ENCODE measurements around the gene SCGB2B2. TPM values are rescaled to one million over a fixed set of nuclear protein-coding genes. Genes with fewer than 3 reads are reported as not detected.
"Not testable (repeated sequence)": the region's sequence is repeated elsewhere in the genome, so short reads cannot be mapped to it uniquely, and the experiment has no call there.

Gene SCGB2B2
- total RNA-seq, 1 donor from 2014 or later: not detected

DNA sequence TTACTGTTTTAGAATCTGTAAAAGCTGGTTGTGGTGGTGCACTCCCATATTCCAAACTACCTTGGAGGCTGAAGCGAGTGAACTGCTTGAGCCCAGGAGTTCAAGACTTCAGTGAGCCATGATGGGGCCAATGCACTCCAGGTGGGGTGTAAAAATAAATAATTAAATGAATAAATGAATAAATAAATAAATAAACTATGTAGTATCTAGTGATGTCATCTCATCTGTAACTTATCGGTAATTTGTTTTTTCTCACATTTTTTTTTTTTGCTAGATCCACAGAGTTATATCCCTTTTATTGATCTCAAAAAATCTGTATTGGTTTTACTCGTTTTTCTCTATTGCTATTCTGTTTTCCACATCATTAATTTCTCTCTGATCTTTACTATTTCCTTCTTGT, 5.0 kb downstream of the SCGB2B2 start:
- Mint-ChIP-seq H3K36me3 (ENCODE audit: low read depth) (peaks cover 3% of the 10 kb centered on the region), H3K27me3 (ENCODE audit: low read depth) (peaks cover 6% of the 10 kb centered on the region), H3K27ac (ENCODE audit: unreplicated experiment) (no peak overlapping the region), H3K4me3 (no peak overlapping the region), H3K9me3 (peaks cover 8% of the 10 kb centered on the region), H3K4me1 (peaks cover 7% of the 10 kb centered on the region)
- TF ChIP-seq, protein P1, sequence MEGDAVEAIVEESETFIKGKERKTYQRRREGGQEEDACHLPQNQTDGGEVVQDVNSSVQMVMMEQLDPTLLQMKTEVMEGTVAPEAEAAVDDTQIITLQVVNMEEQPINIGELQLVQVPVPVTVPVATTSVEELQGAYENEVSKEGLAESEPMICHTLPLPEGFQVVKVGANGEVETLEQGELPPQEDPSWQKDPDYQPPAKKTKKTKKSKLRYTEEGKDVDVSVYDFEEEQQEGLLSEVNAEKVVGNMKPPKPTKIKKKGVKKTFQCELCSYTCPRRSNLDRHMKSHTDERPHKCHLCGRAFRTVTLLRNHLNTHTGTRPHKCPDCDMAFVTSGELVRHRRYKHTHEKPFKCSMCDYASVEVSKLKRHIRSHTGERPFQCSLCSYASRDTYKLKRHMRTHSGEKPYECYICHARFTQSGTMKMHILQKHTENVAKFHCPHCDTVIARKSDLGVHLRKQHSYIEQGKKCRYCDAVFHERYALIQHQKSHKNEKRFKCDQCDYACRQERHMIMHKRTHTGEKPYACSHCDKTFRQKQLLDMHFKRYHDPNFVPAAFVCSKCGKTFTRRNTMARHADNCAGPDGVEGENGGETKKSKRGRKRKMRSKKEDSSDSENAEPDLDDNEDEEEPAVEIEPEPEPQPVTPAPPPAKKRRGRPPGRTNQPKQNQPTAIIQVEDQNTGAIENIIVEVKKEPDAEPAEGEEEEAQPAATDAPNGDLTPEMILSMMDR (conservative IDR thresholded peaks at IDR 0.05): no peak
- no peak for DNase-seq (ENCODE audit: low read depth, low spot score)

DNA sequence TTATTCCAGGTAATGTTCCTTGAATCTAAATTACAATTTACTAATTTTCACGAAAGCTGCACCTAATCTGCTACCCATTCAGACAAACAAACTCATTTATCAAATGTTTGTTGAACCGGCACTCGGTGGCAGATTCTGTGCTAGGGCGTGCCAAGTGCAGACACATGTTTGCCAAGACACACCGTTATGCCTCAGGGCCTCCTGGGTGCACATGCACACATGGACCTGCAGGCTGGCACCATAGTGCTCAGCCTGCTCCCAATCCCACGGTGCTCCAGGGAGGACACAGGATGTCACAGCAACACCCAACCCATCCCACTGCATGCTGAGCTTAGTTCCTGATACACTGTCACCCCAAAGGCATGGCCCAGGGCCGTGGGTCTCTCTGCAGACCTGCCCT, 7.7 kb downstream of the SCGB2B2 start:
- DNase-seq (ENCODE audit: low read depth, low spot score): no peak
- TF ChIP-seq, protein P1 (conservative IDR thresholded peaks at IDR 0.05): no peak
- Mint-ChIP-seq H3K27ac (ENCODE audit: unreplicated experiment) (no peak overlapping the region), H3K4me1 (no peaks in the 10 kb centered on the region), H3K36me3 (ENCODE audit: low read depth) (no peaks in the 10 kb centered on the region), H3K9me3 (peaks cover 3% of the 10 kb centered on the region), H3K27me3 (ENCODE audit: low read depth) (peaks cover 3% of the 10 kb centered on the region), H3K4me3 (no peak overlapping the region)

DNA sequence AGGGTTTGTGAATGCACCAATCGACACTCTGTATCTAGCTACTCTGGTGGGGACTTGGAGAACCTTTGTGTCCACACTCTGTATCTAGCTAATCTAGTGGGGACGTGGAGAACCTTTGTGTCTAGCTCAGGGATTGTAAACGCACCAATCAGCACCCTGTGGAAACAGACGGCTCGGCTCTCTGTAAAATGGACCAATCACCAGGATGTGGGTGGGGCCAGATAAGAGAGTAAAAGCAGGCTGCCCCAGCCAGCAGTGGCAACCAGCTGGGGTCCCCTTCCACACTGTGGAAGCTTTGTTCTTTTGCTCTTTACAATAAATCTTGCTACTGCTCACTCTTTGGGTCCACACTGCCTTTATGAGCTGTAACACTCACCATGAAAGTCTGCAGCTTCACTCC, 8.3 kb downstream of the SCGB2B2 start:
- H3K4me3 Mint-ChIP-seq; DNase-seq (ENCODE audit: low read depth, low spot score); H3K36me3 Mint-ChIP-seq (ENCODE audit: low read depth); H3K9me3 Mint-ChIP-seq; H3K4me1 Mint-ChIP-seq; H3K27me3 Mint-ChIP-seq (ENCODE audit: low read depth); H3K27ac Mint-ChIP-seq (ENCODE audit: unreplicated experiment): not testable (repeated sequence)

GRCh38 chr19:34668077-34668689, 8.8 kb downstream of the SCGB2B2 start:
- H3K9me3 Mint-ChIP-seq; H3K27me3 Mint-ChIP-seq (ENCODE audit: low read depth); H3K36me3 Mint-ChIP-seq (ENCODE audit: low read depth); H3K4me1 Mint-ChIP-seq; DNase-seq (ENCODE audit: low read depth, low spot score); H3K4me3 Mint-ChIP-seq; H3K27ac Mint-ChIP-seq (ENCODE audit: unreplicated experiment): not testable (repeated sequence)

DNA sequence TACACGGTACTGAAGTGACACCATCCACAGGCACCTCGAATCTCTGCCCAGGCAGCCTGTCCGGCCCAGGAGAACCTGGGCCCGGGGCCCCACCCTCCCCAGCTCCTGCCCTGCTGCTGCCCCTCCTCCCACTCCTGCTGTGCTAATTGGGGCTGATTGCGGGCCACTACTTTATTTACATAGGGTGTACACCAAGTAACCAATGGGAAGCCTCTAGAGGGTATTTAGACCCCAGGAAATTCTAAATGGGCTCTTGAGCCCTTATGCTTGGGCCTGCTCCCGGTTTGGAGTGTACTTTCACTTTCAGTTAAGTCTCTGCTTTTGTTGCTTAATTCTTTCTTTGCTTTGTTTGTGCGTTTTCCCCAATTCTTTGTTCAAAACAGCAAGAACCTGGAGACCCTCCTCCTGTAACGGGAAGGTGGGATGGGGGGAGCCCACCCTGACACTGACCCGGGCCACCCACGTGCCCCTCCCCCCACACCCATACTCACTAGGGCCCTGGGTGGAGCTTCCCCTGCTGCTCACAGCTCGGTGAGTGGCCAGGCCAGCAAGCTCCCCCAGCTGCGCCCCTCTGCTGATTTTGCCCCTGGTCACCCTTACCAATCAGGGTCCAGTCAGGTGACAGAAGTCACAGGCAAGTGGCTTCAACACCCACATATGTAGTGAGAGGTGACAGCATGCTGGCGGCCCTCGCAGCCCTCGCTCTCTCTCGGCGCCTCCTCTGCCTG, 9.4 kb downstream of the SCGB2B2 start:
- DNase-seq (ENCODE audit: low read depth, low spot score): no peak
- TF ChIP-seq, protein P1 (conservative IDR thresholded peaks at IDR 0.05): no peak
- Mint-ChIP-seq H3K4me1 (no peaks in the 10 kb centered on the region), H3K27me3 (ENCODE audit: low read depth) (peaks cover 6% of the 10 kb centered on the region), H3K4me3 (no peak overlapping the region), H3K36me3 (ENCODE audit: low read depth) (no peaks in the 10 kb centered on the region), H3K9me3 (peaks cover 5% of the 10 kb centered on the region), H3K27ac (ENCODE audit: unreplicated experiment) (no peak overlapping the region)

- TF ChIP-seq, protein P1 (conservative IDR thresholded peaks at IDR 0.05): no peak
- peaks cover 3% of the 10 kb centered on the region for H3K27me3 Mint-ChIP-seq (ENCODE audit: low read depth)
- H3K4me3 Mint-ChIP-seq: no peak overlapping the region
- H3K9me3 Mint-ChIP-seq: peaks cover 5% of the 10 kb centered on the region
- H3K27ac Mint-ChIP-seq (ENCODE audit: unreplicated experiment): peak overlapping the region; percentile 27
- no peaks in the 10 kb centered on the region for H3K4me1 Mint-ChIP-seq
- no peak for DNase-seq (ENCODE audit: low read depth, low spot score)
- H3K36me3 Mint-ChIP-seq (ENCODE audit: low read depth): no peaks in the 10 kb centered on the region
Measured at GRCh38 chr19:34666958-34667265, 10.0 kb downstream of the SCGB2B2 start.
